GM10847 (cell line): ENCODE results near the gene KNCN.

Experiments used
- POLR2A ChIP-seq: IDR thresholded peaks from 2 replicates; pipeline ENCODE4 v1.6.1; 2011; ENCODE audit not compliant: insufficient read length; ENCODE audit errors: extremely low read depth

The KNCN gene

DNA sequence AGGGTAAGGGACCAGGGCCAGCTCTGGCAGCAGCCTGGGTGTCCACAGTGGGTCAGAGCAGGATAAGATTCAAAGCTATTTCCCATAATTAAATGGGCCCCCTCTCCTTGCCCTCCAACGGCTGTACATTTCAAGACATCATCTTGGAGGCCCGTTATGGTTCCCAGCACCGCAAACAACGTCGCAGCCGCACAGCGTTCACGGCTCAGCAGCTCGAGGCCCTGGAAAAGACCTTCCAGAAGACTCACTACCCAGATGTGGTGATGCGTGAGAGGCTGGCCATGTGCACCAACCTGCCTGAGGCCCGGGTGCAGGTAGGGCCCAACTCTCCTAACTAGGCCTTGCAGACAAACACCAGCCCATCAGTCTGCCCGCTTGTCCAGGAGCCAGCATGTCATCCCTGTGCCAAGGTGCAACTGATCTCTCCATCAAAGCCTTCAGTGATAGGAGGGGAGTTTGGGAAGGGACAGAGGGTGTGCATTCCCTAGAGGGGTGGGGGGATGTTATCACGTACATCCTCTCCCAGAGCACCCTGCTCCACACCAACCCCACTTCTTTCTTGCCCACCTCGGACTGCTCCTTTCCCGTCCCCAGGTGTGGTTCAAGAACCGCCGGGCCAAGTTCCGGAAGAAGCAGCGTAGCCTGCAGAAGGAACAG, 41.0 kb downstream of the KNCN start:
- TF ChIP-seq POLR2A: no peak

DNA sequence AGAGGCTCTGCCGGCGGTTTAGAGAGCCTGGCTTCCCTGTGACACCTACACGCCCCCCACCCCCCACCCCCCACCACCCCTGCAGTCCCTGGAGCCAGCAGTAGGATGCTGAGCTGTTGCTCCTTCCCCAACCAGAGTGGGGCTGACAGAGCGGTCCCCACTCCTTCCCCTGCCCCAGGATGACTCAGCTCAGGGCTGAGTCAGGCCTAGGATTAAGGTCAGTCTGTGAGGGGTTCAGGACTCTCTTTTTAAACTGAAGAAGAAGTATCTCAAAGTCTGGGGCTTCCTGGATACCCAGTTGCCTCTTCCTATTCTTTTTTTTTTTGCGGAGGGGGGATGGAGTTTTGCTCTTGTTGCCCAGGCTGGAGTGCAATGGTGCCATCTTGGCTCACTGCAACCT, 42.7 kb downstream of the KNCN start:
- TF ChIP-seq POLR2A: no peak

GRCh38 chr1:46506470-46507219, 44.8 kb downstream of the KNCN start:
- TF ChIP-seq POLR2A: no peak

DNA sequence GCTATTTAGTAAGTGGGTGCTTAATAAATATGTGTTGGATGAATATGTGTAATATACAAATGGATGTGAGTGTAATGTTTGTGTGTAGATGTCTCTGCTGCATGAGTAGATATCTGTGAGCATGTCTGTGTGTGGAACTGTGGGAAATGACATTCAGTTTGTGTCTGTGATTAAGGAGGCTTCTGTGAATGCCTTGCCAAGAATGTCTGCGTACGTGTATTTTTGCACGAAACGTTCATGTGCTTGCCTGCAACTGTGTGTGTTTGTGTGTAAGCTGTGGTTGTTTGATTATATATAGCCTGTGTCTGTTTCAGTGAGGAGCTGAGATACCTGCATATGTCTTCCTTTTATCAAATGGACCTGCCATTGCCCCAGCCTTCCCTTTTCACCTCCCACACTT, 48.0 kb downstream of the KNCN start:
- TF ChIP-seq POLR2A: no peak

GRCh38 chr1:46501528-46501927, 49.9 kb downstream of the KNCN start:
- no peak for TF ChIP-seq POLR2A

GRCh38 chr1:46497665-46498064, 53.8 kb downstream of the KNCN start:
- TF ChIP-seq POLR2A: no peak

- no peak for TF ChIP-seq POLR2A
Measured at GRCh38 chr1:46497020-46497419, 54.4 kb downstream of the KNCN start.

- TF ChIP-seq POLR2A: no peak
Measured at GRCh38 chr1:46496505-46496904, 54.9 kb downstream of the KNCN start.

DNA sequence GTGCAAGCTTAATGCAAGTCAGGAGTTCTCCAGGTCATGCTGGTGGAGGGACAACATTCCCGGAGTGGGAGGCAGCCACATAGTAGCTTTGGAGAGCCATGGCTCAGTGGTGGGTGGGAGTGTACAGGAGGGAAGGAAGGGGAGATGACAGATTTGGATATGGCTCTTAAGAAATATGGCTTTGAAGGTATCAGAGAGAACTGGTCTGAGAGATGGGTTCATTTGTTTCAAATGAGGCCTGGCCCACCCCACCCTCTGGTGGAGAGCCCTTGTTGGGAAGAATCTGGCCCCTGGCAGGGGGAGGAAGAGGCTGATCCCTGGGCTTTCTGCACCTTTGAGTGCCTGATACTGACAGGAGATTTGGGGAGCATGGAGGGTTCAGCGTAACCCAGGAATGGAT, 55.7 kb downstream of the KNCN start:
- TF ChIP-seq POLR2A: no peak
